DMS153 treated with DMSO at 0.1 percent for 48 hours (cell line): ENCODE measurements around the gene TMUB2.
"Not testable (repeated sequence)": the region's sequence is repeated elsewhere in the genome, so short reads cannot be mapped to it uniquely, and the experiment has no call there.

Experiments
- DNase-seq: peaks from one replicate; lab custom pipeline; 2025; ENCODE audit not compliant: unreplicated experiment; lab: John Stamatoyannopoulos, UW

TMUB2 gene

GRCh38 chr17:44186307-44187130 lies at the start of gene TMUB2:
TSS of gene TMUB2 (plus strand) at chr17:44186972. CDS start at chr17:44187709, 737 bp downstream.
- peak; percentile 99 for DNase-seq

GRCh38 chr17:44137891-44138709 lies 48.7 kb upstream of the TMUB2 start:
- DNase-seq: peak; percentile 16

GRCh38 chr17:44143921-44144320 lies 42.9 kb upstream of the TMUB2 start:
- not testable (repeated sequence) for DNase-seq

- DNase-seq: no peak
Observed at GRCh38 chr17:44144966-44145739, 41.6 kb upstream of the TMUB2 start.

- DNase-seq: no peak
Observed at GRCh38 chr17:44146375-44147346, 40.1 kb upstream of the TMUB2 start.

- no peak for DNase-seq
Observed at GRCh38 chr17:44147812-44148211, 39.0 kb upstream of the TMUB2 start.

GRCh38 chr17:44149066-44149465 lies 37.7 kb upstream of the TMUB2 start:
- not testable (repeated sequence) for DNase-seq

- DNase-seq: no peak
Observed at GRCh38 chr17:44149750-44150329, 36.9 kb upstream of the TMUB2 start.

GRCh38 chr17:44152875-44153274 lies 33.9 kb upstream of the TMUB2 start:
- no peak for DNase-seq

- DNase-seq: no peak
Observed at GRCh38 chr17:44155488-44155887, 31.3 kb upstream of the TMUB2 start.

- no peak for DNase-seq
Observed at GRCh38 chr17:44159519-44160210, 27.1 kb upstream of the TMUB2 start.

- no peak for DNase-seq
Observed at GRCh38 chr17:44164476-44164875, 22.3 kb upstream of the TMUB2 start.

GRCh38 chr17:44167181-44167861 lies 19.5 kb upstream of the TMUB2 start:
- no peak for DNase-seq

- no peak for DNase-seq
Observed at GRCh38 chr17:44170135-44170498, 16.7 kb upstream of the TMUB2 start.

- peak; percentile 74 for DNase-seq
Observed at GRCh38 chr17:44170499-44171201, 16.1 kb upstream of the TMUB2 start, which contains the start of gene ASB16. TSS of gene ASB16 (plus strand) at chr17:44170704. CDS start at chr17:44170790, 86 bp downstream.

GRCh38 chr17:44171931-44172455 lies 14.8 kb upstream of the TMUB2 start:
- DNase-seq: no peak

- no peak for DNase-seq
Observed at GRCh38 chr17:44174427-44174826, 12.3 kb upstream of the TMUB2 start.

GRCh38 chr17:44176257-44176656 lies 10.5 kb upstream of the TMUB2 start:
- DNase-seq: no peak
